ENCODE measurements around the gene TEX101.
"Not testable (repeated sequence)": the region's sequence is repeated elsewhere in the genome, so short reads cannot be mapped to it uniquely, and the experiment has no call there.

Gene TEX101, protein sequence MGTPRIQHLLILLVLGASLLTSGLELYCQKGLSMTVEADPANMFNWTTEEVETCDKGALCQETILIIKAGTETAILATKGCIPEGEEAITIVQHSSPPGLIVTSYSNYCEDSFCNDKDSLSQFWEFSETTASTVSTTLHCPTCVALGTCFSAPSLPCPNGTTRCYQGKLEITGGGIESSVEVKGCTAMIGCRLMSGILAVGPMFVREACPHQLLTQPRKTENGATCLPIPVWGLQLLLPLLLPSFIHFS

DNA sequence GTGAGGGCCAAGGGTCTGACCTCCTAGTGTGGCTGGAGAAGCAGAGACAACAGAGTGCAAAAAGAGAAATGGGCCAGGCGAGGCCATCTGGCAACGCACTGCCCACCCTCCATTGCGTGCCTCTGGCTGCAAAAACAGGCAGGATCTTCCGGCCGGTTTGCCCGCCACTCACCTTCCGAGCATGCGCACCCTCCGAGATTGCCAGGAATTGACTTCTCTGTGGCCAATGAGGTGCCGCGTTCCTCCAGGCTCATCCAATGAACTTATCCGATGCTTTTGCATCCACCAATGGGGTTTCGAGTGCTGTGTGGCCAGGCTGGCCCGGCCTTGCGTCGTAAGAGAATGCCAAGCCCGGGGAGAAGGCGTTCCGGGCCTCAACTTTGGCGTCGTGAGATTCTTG, at the start of gene TEX101:
Gene TEX101 (plus strand): TSS at position 337 of the 400 bp plus-strand sequence. CDS start 1,030 bp downstream, outside the sequence.
- peaks cover 3% of the 10 kb centered on the region for H3K27me3 ChIP-seq (ENCODE audit: insufficient read depth, low read length)
- no peak within 1 kb of the TSS for H3K4me3 ChIP-seq (ENCODE audit: low read length)
- no peaks in the 10 kb centered on the region for H3K36me3 ChIP-seq (ENCODE audit: insufficient read depth, low read length)
- no peaks in the 10 kb centered on the region for H3K9me3 ChIP-seq (ENCODE audit: low read length)
- H2AFZ ChIP-seq (ENCODE audit: low read depth, low read length), result no peak within 1 kb of the TSS
- H3K4me1 ChIP-seq (ENCODE audit: insufficient read depth, low read length), result no peaks in the 10 kb centered on the region

DNA sequence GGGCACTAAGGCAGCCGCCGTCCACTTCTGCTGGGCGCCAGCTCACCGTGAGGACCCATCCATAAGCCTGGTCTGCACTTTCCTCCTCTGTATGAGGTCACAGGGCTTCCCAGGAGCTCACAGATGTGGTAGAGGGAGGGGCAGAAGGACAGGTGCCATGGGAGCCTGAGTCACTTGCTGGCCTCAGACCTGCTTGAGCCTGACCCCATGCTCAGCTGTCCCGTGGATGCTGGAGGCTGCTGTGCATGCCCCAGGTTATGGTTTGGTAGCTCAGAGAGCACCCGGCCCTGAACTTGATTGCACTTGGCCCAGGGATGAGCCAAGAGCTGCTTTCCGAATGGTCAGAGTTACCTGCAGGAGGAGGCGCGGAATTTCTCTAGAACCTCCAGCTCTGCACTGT, 49.0 kb upstream of the TEX101 start:
- not testable (repeated sequence) for H3K4me1 ChIP-seq (ENCODE audit: insufficient read depth, low read length)

DNA sequence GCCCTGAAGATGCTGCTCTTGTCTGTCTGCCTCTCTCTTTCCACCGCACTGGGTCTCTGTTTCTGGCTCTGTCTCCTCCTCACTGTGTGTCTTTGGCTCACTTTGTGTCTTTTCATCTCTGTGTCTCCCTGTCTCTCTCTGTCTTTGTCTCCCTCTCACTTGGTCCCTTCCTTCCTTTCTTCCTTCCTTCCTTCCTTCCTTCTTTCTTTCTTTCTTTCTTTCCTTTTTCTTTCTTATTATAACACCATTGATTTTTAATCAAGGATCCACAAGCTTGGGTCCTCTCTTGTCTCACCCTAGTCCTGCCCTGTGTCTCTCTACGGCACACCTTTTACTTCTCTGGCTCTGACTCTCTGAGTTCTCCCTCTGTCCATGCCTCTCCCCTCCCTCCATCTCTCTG, 46.9 kb upstream of the TEX101 start:
- H3K4me3 ChIP-seq (ENCODE audit: low read length), result no peak overlapping the region
- H3K27me3 ChIP-seq (ENCODE audit: insufficient read depth, low read length), result no peaks in the 10 kb centered on the region
- no peaks in the 10 kb centered on the region for H3K9me3 ChIP-seq (ENCODE audit: low read length)
- no peaks in the 10 kb centered on the region for H3K36me3 ChIP-seq (ENCODE audit: insufficient read depth, low read length)
- H2AFZ ChIP-seq (ENCODE audit: low read depth, low read length), result no peak overlapping the region
- no peaks in the 10 kb centered on the region for H3K4me1 ChIP-seq (ENCODE audit: insufficient read depth, low read length)

More for the DNA sequence above, 49.0 kb upstream of the TEX101 start:
- H2AFZ ChIP-seq (ENCODE audit: low read depth, low read length); H3K36me3 ChIP-seq (ENCODE audit: insufficient read depth, low read length); H3K4me3 ChIP-seq (ENCODE audit: low read length); H3K9me3 ChIP-seq (ENCODE audit: low read length); H3K27me3 ChIP-seq (ENCODE audit: insufficient read depth, low read length): not testable (repeated sequence)

DNA sequence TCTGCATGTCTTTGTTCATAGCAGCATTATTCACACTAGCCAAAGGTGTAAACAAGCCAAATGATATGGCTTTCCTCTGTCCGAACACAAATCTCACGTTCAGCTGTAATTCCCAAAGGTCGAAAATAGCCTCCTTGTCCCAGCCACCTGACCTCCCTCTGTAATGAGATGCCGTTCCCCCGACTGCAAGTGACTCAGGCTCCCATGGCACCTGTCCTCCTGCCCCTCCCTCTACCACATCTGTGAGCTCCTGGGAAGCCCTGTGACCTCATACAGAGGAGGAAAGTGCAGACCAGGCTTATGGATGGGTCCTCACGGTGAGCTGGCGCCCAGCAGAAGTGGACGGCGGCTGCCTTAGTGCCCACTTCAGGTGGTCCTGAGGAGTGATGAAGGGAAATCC, 45.8 kb upstream of the TEX101 start:
- H3K36me3 ChIP-seq (ENCODE audit: insufficient read depth, low read length); H3K27me3 ChIP-seq (ENCODE audit: insufficient read depth, low read length); H3K9me3 ChIP-seq (ENCODE audit: low read length); H2AFZ ChIP-seq (ENCODE audit: low read depth, low read length); H3K4me3 ChIP-seq (ENCODE audit: low read length); H3K4me1 ChIP-seq (ENCODE audit: insufficient read depth, low read length): not testable (repeated sequence)

DNA sequence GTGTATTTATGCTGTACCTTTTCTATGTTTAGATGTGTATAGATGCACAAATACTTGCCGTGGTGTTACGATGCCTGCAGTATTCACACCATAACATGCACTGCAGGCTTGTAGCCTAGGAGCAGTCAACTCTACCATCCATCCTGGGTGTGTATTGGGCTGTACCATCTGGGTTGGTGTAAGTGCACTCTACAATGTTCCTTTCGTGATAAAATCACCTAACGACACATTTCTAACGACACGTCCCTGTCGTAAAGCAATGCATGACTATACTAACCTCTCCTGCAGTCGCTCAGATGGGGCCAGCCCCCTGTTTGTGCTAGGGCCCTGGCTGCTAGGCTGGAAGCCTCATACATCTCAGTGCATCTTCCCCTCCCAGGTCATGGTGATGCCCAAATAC, 42.8 kb upstream of the TEX101 start:
- Histone ChIP-seq H2AFZ (ENCODE audit: low read depth, low read length) (no peak overlapping the region), H3K9me3 (ENCODE audit: low read length) (no peaks in the 10 kb centered on the region)

DNA sequence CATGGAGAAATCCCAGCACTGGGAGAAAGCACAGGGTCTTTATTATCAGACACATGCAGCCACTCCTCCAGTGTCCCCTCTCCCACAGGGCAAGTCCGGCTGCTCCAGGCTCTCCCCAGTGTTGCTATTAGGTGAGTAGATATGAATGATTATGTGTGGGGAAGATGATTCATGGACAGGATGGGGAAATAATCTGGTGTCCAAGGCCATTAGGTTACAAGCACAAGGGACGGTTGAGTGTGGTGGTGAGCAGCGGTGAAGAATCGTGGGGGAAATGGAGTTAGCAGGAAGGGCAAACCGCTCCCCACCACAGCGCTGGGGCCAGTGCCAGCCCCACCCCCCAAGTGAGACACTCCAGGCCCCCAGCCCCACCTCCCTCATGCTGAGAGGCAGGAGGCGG, 42.2 kb upstream of the TEX101 start:
- no peak overlapping the region for H2AFZ ChIP-seq (ENCODE audit: low read depth, low read length)
- no peak overlapping the region for H3K4me3 ChIP-seq (ENCODE audit: low read length)
- H3K9me3 ChIP-seq (ENCODE audit: low read length), result no peaks in the 10 kb centered on the region
- no peaks in the 10 kb centered on the region for H3K4me1 ChIP-seq (ENCODE audit: insufficient read depth, low read length)
- no peaks in the 10 kb centered on the region for H3K27me3 ChIP-seq (ENCODE audit: insufficient read depth, low read length)
- H3K36me3 ChIP-seq (ENCODE audit: insufficient read depth, low read length), result no peaks in the 10 kb centered on the region

More for the DNA sequence above, 42.8 kb upstream of the TEX101 start:
- no peaks in the 10 kb centered on the region for H3K27me3 ChIP-seq (ENCODE audit: insufficient read depth, low read length)
- no peaks in the 10 kb centered on the region for H3K4me1 ChIP-seq (ENCODE audit: insufficient read depth, low read length)
- no peaks in the 10 kb centered on the region for H3K36me3 ChIP-seq (ENCODE audit: insufficient read depth, low read length)
- no peak overlapping the region for H3K4me3 ChIP-seq (ENCODE audit: low read length)

DNA sequence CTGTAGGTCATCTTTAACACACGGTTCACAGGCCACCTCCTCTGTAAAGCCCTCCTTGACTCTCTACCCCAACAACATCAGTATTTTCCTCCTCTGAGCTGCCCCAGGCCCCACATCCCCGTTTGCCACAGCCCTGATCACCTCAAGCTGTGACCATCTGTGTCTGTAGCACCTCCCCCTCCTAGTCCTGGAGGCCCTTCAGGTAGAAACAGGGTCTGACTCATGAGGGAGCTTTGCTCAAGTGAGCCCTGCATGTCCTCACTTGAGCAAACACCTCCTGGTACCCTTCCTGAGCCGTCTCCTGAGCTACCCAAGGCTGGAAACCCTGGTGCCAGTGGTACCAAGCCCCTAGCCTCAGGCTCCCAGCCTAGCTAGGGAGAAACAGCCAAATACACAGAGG, 37.1 kb upstream of the TEX101 start:
- H3K4me1 ChIP-seq (ENCODE audit: insufficient read depth, low read length); H3K27me3 ChIP-seq (ENCODE audit: insufficient read depth, low read length); H3K9me3 ChIP-seq (ENCODE audit: low read length); H2AFZ ChIP-seq (ENCODE audit: low read depth, low read length); H3K36me3 ChIP-seq (ENCODE audit: insufficient read depth, low read length); H3K4me3 ChIP-seq (ENCODE audit: low read length): not testable (repeated sequence)

DNA sequence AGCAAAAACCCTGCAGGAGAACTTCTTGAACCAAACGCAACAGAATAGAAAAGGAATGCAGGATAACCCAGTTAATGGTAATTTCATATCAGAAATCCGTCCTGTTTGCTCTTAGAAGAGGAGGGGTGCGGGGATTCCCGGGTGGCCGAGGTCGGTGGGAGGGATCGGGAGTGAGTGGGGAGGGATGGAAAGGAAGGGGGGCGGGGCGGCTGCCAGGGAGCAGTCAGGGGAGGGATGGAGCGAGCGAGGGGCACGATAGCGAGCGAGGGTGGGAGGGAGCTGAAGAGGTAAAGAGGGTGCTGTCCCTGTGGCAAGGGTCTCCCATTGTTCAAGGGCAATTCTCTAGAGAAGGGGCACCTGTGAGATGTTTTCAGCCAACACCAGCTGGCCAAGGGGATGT, 34.7 kb upstream of the TEX101 start:
- Histone ChIP-seq H3K27me3 (ENCODE audit: insufficient read depth, low read length) (no peaks in the 10 kb centered on the region), H3K36me3 (ENCODE audit: insufficient read depth, low read length) (no peaks in the 10 kb centered on the region), H3K4me1 (ENCODE audit: insufficient read depth, low read length) (no peaks in the 10 kb centered on the region), H2AFZ (ENCODE audit: low read depth, low read length) (no peak overlapping the region), H3K9me3 (ENCODE audit: low read length) (no peaks in the 10 kb centered on the region), H3K4me3 (ENCODE audit: low read length) (no peak overlapping the region)

DNA sequence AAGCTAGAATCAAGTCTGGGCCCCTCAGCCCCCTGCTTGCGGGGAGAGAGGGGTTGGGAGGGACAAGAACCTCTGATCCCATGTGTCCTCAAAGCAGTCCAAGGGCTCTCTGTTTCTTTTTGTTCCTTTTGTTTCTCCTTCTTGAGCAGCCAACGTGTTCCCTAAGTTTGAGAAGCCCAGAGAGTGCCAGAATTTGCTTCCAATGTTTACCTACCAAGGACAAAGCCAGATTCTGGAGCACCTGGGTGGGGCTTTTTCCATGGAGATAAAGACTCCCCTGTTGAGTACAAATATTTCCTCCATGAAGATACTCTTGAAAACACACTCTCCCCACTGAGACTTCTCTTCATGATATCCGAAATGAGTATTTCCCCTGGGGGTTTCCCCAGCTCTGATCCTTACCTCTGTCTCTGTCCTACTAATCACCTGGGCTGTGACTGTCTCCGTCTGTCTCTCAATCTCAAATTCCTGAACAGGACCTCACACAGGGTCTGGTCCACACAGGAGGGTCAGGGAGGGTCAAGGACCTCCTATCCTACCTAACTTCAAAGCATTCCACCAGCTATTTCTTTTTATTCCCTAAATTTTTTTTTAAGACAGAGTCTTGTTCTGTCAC, 33.8 kb upstream of the TEX101 start:
- Histone ChIP-seq H3K9me3 (ENCODE audit: low read length) (no peaks in the 10 kb centered on the region), H3K4me1 (ENCODE audit: insufficient read depth, low read length) (no peaks in the 10 kb centered on the region), H3K36me3 (ENCODE audit: insufficient read depth, low read length) (no peaks in the 10 kb centered on the region), H2AFZ (ENCODE audit: low read depth, low read length) (no peak overlapping the region), H3K4me3 (ENCODE audit: low read length) (no peak overlapping the region), H3K27me3 (ENCODE audit: insufficient read depth, low read length) (no peaks in the 10 kb centered on the region)

DNA sequence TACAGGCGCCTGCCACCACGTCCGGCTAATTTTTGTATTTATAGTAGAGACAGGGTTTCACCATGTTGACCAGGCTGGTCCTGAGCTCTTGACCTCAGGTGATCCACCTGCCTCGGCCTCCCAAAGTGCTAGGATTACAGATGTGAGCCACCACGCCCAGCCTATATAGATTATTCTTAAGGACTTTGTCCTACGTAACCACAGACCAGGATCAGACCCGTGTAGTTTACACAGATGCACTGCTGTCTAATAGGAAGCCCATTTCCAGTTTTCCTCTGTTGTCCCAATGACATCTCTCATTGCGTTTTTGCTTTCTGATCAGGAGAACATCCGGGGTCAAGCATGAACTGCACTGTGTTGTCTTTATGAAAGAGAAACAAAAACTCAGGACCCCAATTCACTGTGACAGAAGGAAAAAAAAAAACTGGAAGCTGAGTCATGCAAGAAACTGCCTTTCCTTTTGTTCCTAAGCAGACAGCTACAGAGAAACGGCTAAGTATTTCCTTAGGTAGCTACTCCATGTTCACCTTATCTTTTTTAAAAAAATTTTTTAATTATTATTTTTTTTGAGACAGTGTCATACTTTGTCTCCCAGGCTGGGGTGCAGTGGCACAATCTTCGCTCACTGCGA, 32.0 kb upstream of the TEX101 start:
- H3K27me3 ChIP-seq (ENCODE audit: insufficient read depth, low read length); H3K9me3 ChIP-seq (ENCODE audit: low read length); H3K4me1 ChIP-seq (ENCODE audit: insufficient read depth, low read length); H3K4me3 ChIP-seq (ENCODE audit: low read length); H2AFZ ChIP-seq (ENCODE audit: low read depth, low read length); H3K36me3 ChIP-seq (ENCODE audit: insufficient read depth, low read length): not testable (repeated sequence)

DNA sequence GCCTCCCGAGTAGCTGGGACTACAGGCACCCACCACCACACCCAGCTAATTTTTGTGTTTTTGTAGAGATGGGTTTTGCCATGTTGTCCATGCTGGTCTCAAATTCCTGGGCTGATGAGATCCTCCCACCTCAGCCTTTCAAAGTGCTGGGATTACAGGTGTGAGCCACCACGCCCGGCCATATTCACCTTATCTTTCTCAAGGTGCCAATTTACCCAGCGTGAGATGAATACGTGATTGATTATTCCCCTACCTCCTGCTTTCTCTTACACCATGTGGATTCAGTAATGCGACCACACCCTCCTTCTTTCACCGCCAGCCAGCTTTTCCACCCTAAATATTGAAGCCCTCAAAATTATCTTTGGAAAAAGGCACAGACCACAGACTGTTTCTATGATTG, 31.4 kb upstream of the TEX101 start:
- not testable (repeated sequence) for H3K27me3 ChIP-seq (ENCODE audit: insufficient read depth, low read length); H2AFZ ChIP-seq (ENCODE audit: low read depth, low read length); H3K9me3 ChIP-seq (ENCODE audit: low read length); H3K36me3 ChIP-seq (ENCODE audit: insufficient read depth, low read length); H3K4me3 ChIP-seq (ENCODE audit: low read length); H3K4me1 ChIP-seq (ENCODE audit: insufficient read depth, low read length)

DNA sequence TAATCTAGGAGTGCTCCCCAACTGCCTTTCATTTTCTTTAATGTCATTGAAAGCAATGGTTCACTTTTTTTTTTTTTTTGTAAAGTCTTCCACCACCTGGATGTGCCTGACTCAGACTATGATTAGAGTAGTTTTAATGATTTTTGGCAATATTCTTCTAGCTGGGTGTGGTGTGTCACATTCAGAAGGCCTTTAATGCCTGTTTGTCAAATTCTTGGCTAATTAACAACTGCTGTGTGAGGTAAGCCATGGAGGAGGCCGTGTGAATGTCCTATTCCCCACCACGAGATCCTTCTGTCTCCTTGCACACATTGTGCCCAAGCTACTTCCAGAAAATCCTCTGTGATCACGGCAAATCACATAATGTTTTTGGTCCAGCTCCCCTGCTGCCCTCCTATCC, 30.9 kb upstream of the TEX101 start:
- not testable (repeated sequence) for H3K4me1 ChIP-seq (ENCODE audit: insufficient read depth, low read length); H2AFZ ChIP-seq (ENCODE audit: low read depth, low read length); H3K9me3 ChIP-seq (ENCODE audit: low read length); H3K36me3 ChIP-seq (ENCODE audit: insufficient read depth, low read length); H3K27me3 ChIP-seq (ENCODE audit: insufficient read depth, low read length); H3K4me3 ChIP-seq (ENCODE audit: low read length)

DNA sequence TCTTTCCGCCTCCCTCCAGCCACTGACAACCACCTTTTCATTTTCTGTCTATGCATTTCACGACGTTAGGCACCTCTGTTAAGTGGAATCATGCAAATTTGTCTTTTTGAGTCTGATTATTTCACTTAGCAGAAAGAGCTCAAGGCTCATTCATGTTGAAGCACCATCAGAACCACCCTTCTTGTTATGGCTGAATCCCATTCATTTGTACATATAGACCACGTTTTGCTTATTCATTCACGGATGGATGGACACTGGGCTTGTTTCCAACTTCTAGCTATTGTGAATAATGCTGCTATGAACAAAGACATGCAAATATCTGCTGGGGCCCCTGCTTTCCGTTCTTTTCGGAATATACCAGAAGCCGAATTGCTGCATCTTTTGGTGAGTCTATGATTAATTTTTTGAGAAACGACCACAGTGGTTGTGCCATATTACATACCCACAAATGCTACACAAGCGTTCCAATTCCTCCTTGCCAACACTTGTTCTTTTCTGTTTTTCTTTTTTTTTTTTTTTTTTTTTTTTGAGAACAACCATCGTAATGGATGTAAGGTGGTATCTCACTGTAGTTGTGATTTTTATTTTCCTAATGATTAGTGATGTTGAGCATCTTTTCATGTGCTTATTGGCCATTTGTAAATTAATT, 23.7 kb upstream of the TEX101 start:
- H3K27me3 ChIP-seq (ENCODE audit: insufficient read depth, low read length); H3K36me3 ChIP-seq (ENCODE audit: insufficient read depth, low read length): not testable (repeated sequence)

More for the DNA sequence above, 23.7 kb upstream of the TEX101 start:
- H3K9me3 ChIP-seq (ENCODE audit: low read length); H2AFZ ChIP-seq (ENCODE audit: low read depth, low read length); H3K4me1 ChIP-seq (ENCODE audit: insufficient read depth, low read length); H3K4me3 ChIP-seq (ENCODE audit: low read length): not testable (repeated sequence)
